HepG2 (cell line): Measurements from ENCODE around the gene GP1BA. TPM values are rescaled to one million over a fixed set of nuclear protein-coding genes. Genes with fewer than 3 reads are reported as not detected.

Experiments
- ARID4A ChIP-seq: sonication (generic); formaldehyde crosslinking; IDR thresholded peaks from 2 replicates; pipeline ENCODE4 v1.5.0; 2020; ENCODE audit warnings: mild to moderate bottlenecking, missing genetic modification reagents, borderline replicate concordance
- BRD4 ChIP-seq: sonication (generic); formaldehyde crosslinking; IDR thresholded peaks from 2 replicates; pipeline ENCODE4 v1.4.0; 2020; ENCODE audit warnings: missing genetic modification reagents
- EHMT2 ChIP-seq: fragments of 200-600 bp; sonication (generic); IDR thresholded peaks from 2 replicates; pipeline ENCODE4 v1.7.0; 2017; ENCODE audit warnings: antibody characterized with exemption, low read depth, low read length, borderline replicate concordance
- RARG ChIP-seq: sonication (generic); formaldehyde crosslinking; IDR thresholded peaks from 2 replicates; pipeline ENCODE4 v1.4.0; 2020; ENCODE audit warnings: low read depth, mild to moderate bottlenecking, missing genetic modification reagents
- SALL2 ChIP-seq: sonication (generic); formaldehyde crosslinking; IDR thresholded peaks from 2 replicates; pipeline ENCODE4 v1.8.1; 2023; ENCODE audit warnings: mild to moderate bottlenecking, missing genetic modification reagents, inconsistent platforms
- SNAPC4 ChIP-seq: sonication (generic); formaldehyde crosslinking; IDR thresholded peaks from 2 replicates; pipeline ENCODE4 v1.4.0; 2020; ENCODE audit warnings: mild to moderate bottlenecking, missing genetic modification reagents
- ZBTB20 ChIP-seq: sonication (generic); formaldehyde crosslinking; IDR thresholded peaks from 2 replicates; pipeline ENCODE4 v1.8.1; 2023; ENCODE audit warnings: missing genetic modification reagents, low read depth, mild to moderate bottlenecking, borderline replicate concordance
- ZBTB25 ChIP-seq: IDR thresholded peaks from 2 replicates; pipeline ENCODE4 v1.6.1; 2018; ENCODE audit warnings: missing genetic modification reagents
- ZFP91 ChIP-seq: sonication (generic); formaldehyde crosslinking; IDR thresholded peaks from 2 replicates; pipeline ENCODE4 v1.9.0; 2022; ENCODE audit warnings: missing genetic modification reagents, mild to moderate bottlenecking, borderline replicate concordance
- ZNF160 ChIP-seq: sonication (generic); formaldehyde crosslinking; IDR thresholded peaks from 2 replicates; pipeline ENCODE4 v1.8.0; 2022; ENCODE audit warnings: mild to moderate bottlenecking, inconsistent platforms, missing genetic modification reagents
- ZNF484 ChIP-seq: sonication (generic); formaldehyde crosslinking; IDR thresholded peaks from 2 replicates; pipeline ENCODE4 v1.5.1; 2020; ENCODE audit warnings: mild to moderate bottlenecking, low read depth, missing genetic modification reagents, borderline replicate concordance
- ZNF543 ChIP-seq: sonication (generic); formaldehyde crosslinking; IDR thresholded peaks from 2 replicates; pipeline ENCODE4 v1.4.0; 2020; ENCODE audit warnings: mild to moderate bottlenecking, missing genetic modification reagents
- ZNF710 ChIP-seq: sonication (generic); formaldehyde crosslinking; IDR thresholded peaks from 2 replicates; pipeline ENCODE4 v1.5.0; 2020; ENCODE audit warnings: mild to moderate bottlenecking, missing genetic modification reagents, borderline replicate concordance
- ZNF749 ChIP-seq: sonication (generic); formaldehyde crosslinking; IDR thresholded peaks from 2 replicates; pipeline ENCODE4 v1.8.0; 2022; ENCODE audit warnings: mild to moderate bottlenecking, missing genetic modification reagents, moderate library complexity, borderline replicate concordance
- polyA plus RNA-seq, 8 experiments: library from polyadenylated mRNA; depleted of rRNA in 3 of 8; stranded (reverse) in 7 of 8; unstranded in 1 of 8; fragments of >200 nt; fragmentation: Illumina TruSeq in 4 of 8; extraction: Trizol in 4 of 8; gene quantifications; 2 replicates each; pipeline versions ENCODE4 v1.2.1 to v1.2.3, GENCODE V29; 2011 to 2016; ENCODE audit warnings: low read depth in 4 of 8, missing spikeins in 1 of 8, mixed read lengths in 1 of 8; ENCODE audit not compliant: insufficient read depth in 1 of 8
- total RNA-seq, 5 experiments: library from RNA; depleted of rRNA; stranded (reverse); fragments of >200 nt; fragmentation: Illumina TruSeq; extraction: Trizol; gene quantifications; 2 replicates each; pipeline ENCODE4 v1.2.3, GENCODE V29; 2016; ENCODE audit warnings: low read depth in 1 of 5

Gene GP1BA
- total and polyA plus RNA-seq, 2 of the 13 experiments (the other 11 are each of a cell fraction or from before 2014, with no cell fraction given): not detected

GRCh38 chr17:4908301-4908700, 23.8 kb upstream of the GP1BA start (continued):
- TF ChIP-seq ZNF160 (CRISPR knock-in tag) (no peak), ZNF710 (CRISPR knock-in tag) (no peak), RARG (no peak), ZNF484 (CRISPR knock-in tag) (no peak), ZNF749 (no peak), ZBTB20 (no peak), ZNF543 (no peak), SALL2 (CRISPR knock-in tag) (no peak), ZFP91 (no peak; the same call in none of the 2 replicates), SNAPC4 (CRISPR knock-in tag) (0 out of 2 replicates have a peak, but pooled peaks have one; percentile 7), BRD4 (CRISPR knock-in tag) (peak; percentile 64; the same call in 1 of the 2 replicates), EHMT2 (no peak), ZBTB25 (CRISPR knock-in tag) (0 out of 2 replicates have a peak, but pooled peaks have one; percentile 44), ARID4A (CRISPR knock-in tag) (peak; percentile 53; the same call in 1 of the 2 replicates)
